Upper lobe of right lung (tissue), 1 donor: Measurements from ENCODE around the gene SORL1. TPM values are rescaled to one million over a fixed set of nuclear protein-coding genes. Genes with fewer than 3 reads are reported as not detected.

Source experiments
- ATAC-seq: fragments of 200-7000 bp; cut with Tn5 transposase; one replicate; pipeline ENCODE4 v1.9.1; 2020; ENCODE audit warnings: mild to moderate bottlenecking, moderate library complexity
- DNase-seq: peaks from one replicate; pipeline ENCODE4 v3.0.0-alpha.2; 2020
- H3K27ac ChIP-seq: fragments of 200-600 bp; one replicate; pipeline ENCODE4 v1.8.0; 2022
- H3K27me3 ChIP-seq: fragments of 200-600 bp; one replicate; pipeline ENCODE4 v1.8.0; 2022; ENCODE audit warnings: mild to moderate bottlenecking
- H3K36me3 ChIP-seq: fragments of 200-600 bp; one replicate; pipeline ENCODE4 v1.8.0; 2022
- H3K4me1 ChIP-seq: fragments of 200-600 bp; one replicate; pipeline ENCODE4 v1.8.0; 2022
- H3K4me3 ChIP-seq: fragments of 200-600 bp; one replicate; pipeline ENCODE4 v1.8.0; 2022; ENCODE audit warnings: mild to moderate bottlenecking
- H3K9me3 ChIP-seq: fragments of 200-600 bp; one replicate; pipeline ENCODE4 v1.8.0; 2022
- CTCF ChIP-seq: fragments of 200-600 bp; IDR thresholded peaks from one replicate; pipeline ENCODE4 v1.8.0; 2022; ENCODE audit warnings: antibody characterized with exemption
- intact Hi-C: fragments of 100-400 bp; cut with DNase I; formaldehyde crosslinking; loops from one replicate; pipeline ENCODE4 v1.11.0; 2022
- total RNA-seq: library from RNA; stranded (reverse); fragmentation: NEBNext Ultra II Directional; extraction: Animal tissue kit (Norgen Biotek cat#: 25700); gene quantifications from one replicate; pipeline ENCODE4 v1.2.1, GENCODE V29; 2021
- donor health status: DM: no; HTN: yes; CAD: no; lungs with severe emphysema.

Gene SORL1
- total RNA-seq, 1 donor from 2014 or later = 48.3 TPM

GRCh38 chr11:121625777-121626506 lies 173.8 kb downstream of the SORL1 start:
- peaks cover 12% of the 10 kb centered on the region for H3K4me1 ChIP-seq
- no peak overlapping the region for H3K27ac ChIP-seq
- no peaks in the 10 kb centered on the region for H3K27me3 ChIP-seq
- ATAC-seq (peak; percentile 69), DNase-seq (peak; percentile 67)
- no peak overlapping the region for H3K4me3 ChIP-seq
- TF ChIP-seq CTCF = no peak
- intact Hi-C loops = no loop called here
- H3K36me3 ChIP-seq = peaks cover 8% of the 10 kb centered on the region
- no peaks in the 10 kb centered on the region for H3K9me3 ChIP-seq

- Histone ChIP-seq H3K36me3 (peaks cover 3% of the 10 kb centered on the region), H3K4me3 (no peak overlapping the region), H3K4me1 (peaks cover 12% of the 10 kb centered on the region), H3K27ac (no peak overlapping the region), H3K9me3 (no peaks in the 10 kb centered on the region), H3K27me3 (no peaks in the 10 kb centered on the region)
- intact Hi-C loops = no loop called here
- no peak for TF ChIP-seq CTCF
- no peak for DNase-seq
- no peak for ATAC-seq
Observed at GRCh38 chr11:121626507-121626875, 174.4 kb downstream of the SORL1 start.

GRCh38 chr11:121626980-121627379 lies 174.9 kb downstream of the SORL1 start:
- no peaks in the 10 kb centered on the region for H3K36me3 ChIP-seq
- no peak for TF ChIP-seq CTCF
- DNase-seq (no peak), ATAC-seq (no peak)
- H3K27me3 ChIP-seq = no peaks in the 10 kb centered on the region
- no peak overlapping the region for H3K27ac ChIP-seq
- H3K9me3 ChIP-seq = no peaks in the 10 kb centered on the region
- H3K4me1 ChIP-seq = peaks cover 12% of the 10 kb centered on the region
- intact Hi-C loops = no loop called here
- H3K4me3 ChIP-seq = no peak overlapping the region

- intact Hi-C loops = no loop called here
- ATAC-seq = no peak
Observed at GRCh38 chr11:121630041-121630440, 177.9 kb downstream of the SORL1 start.

GRCh38 chr11:121631456-121631855 lies 179.3 kb downstream of the SORL1 start:
- no peak for DNase-seq
- H3K36me3 ChIP-seq = no peaks in the 10 kb centered on the region
- no peaks in the 10 kb centered on the region for H3K4me1 ChIP-seq
- H3K9me3 ChIP-seq = no peaks in the 10 kb centered on the region
- intact Hi-C loops = no loop called here
- H3K27ac ChIP-seq = no peak overlapping the region
- ATAC-seq = no peak
- H3K27me3 ChIP-seq = no peaks in the 10 kb centered on the region
- TF ChIP-seq CTCF = no peak
- H3K4me3 ChIP-seq = no peak overlapping the region

More at GRCh38 chr11:121630041-121630440, 177.9 kb downstream of the SORL1 start:
- no peak overlapping the region for H3K4me3 ChIP-seq
- TF ChIP-seq CTCF = no peak
- H3K4me1 ChIP-seq = peaks cover 12% of the 10 kb centered on the region
- DNase-seq = no peak
- no peaks in the 10 kb centered on the region for H3K9me3 ChIP-seq
- no peaks in the 10 kb centered on the region for H3K27me3 ChIP-seq
- H3K36me3 ChIP-seq = no peaks in the 10 kb centered on the region
- H3K27ac ChIP-seq = no peak overlapping the region
